SU-DHL-6 (cell line): ENCODE data around the gene SMAD1.

ENCODE experiments used
- CTCF ChIP-seq: fragments of 200-600 bp; sonication (generic); IDR thresholded peaks from one replicate; pipeline ENCODE4 v1.5.1; 2017; ENCODE audit warnings: antibody characterized with exemption, mild to moderate bottlenecking, low read length, moderate library complexity; ENCODE audit not compliant: insufficient read depth, poor library complexity, severe bottlenecking
- EZH2phosphoT487 ChIP-seq: fragments of 200-600 bp; sonication (generic), shearing (Covaris generic); conservative IDR thresholded peaks from 2 replicates; pipeline ENCODE4 v1.6.1; 2018; ENCODE audit warnings: mild to moderate bottlenecking, antibody characterized with exemption, low read length, moderate library complexity, mixed read lengths

- TF ChIP-seq CTCF (no peak), EZH2phosphoT487 (no peak)
These were observed 7.9 kb downstream of the SMAD1 start for GRCh38 chr4:145489556-145489955.
